Stimulated activated CD4-positive, alpha-beta T cell treated with anti-CD3 and anti-CD28 coated beads, Interleukin-4, amount 100 ng/mL, for 24 hours (primary cell): Measurements from ENCODE around the gene RGS9.

Experiments used
- DNase-seq: peaks from one replicate; pipeline ENCODE4 v3.0.0-alpha.2; 2020

The RGS9 gene

DNA sequence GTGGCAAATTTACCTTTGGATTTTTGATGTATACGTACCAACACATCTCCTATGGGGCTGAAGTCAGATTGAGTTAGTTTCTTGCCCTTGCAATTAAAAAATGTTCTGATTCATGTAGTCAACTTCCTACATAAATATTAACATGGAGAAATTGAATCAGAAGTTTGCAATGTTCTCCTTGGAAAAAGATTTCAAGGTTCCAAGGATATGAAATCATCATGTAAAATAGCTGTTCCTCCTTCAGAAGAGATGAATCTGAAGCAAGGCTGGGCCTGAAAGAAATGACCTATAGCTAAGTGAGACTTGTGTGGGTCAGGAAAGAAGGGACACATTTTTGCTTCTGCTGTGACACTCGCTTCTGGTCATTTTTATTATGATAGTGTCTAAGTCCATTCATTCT, 131.7 kb downstream of the RGS9 start:
- no peak for DNase-seq

DNA sequence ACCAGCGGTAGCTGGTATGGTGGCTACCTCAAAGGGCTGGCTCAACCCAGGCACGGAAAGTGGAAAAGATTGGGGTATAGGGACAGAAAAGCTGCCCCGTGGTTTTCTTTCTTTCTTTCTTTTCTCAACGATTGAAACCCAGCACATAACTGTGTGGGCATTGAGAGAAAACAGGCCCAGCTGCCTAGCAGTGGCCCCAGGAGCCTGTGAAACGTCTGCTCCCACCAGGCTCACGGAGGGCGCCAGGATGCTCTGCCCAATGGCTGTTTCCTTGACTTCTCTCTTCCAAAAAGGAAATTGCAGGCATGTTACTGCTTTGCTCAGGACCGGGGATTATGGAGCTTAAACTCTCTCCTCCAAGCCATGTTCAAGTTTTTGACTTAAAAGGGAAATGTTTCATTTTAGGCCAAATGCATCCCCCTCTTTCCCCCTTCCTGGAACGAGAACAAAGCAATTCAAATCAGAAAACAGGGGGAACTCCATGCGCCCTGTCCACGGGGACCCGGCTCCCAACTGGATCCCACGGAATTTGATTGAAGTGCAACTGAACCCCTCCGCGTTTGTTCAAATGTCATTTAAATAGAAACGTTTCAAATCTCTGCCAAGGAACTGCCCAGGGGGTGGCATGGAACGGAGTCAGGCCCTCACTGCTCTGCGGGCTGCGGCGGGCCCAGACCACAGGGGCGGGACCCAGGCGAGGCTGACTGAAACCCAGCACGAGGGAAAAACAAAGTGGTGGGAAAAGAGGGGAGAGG, 133.5 kb downstream of the RGS9 start:
- no peak for DNase-seq

DNA sequence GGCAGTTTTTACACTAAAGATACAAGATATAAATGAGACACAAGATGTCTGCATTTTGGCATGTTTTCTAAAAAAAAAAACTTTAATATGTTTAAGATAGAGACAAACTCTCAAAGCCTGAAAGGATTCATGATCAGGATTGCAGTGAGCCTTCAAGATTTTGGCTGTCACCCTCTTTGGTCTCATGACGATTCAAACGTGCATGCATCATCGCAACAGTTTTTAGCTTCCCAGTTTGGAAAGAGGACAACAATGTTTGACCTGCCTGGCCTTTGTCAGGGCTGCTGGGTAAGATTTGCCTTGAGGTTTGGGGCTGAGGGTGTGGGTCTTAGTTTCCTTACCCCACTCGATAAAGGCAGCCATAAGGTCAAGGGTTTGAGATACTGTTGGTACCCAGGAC, 134.1 kb downstream of the RGS9 start:
- DNase-seq: no peak
